Brain microvascular endothelial cell (primary cell): ENCODE results near the gene PARD3.
A peak's percentile ranks its signal among the peaks of the same experiment; 100 is the strongest.

Experiments
- DNase-seq: peaks from one replicate; pipeline ENCODE4 v3.0.0-alpha.2; 2020
- H3K27ac ChIP-seq: fragments of 250-450 bp; sonication (Bioruptor Pico); 2 replicates; pipeline ENCODE4 v1.5.1; 2020; ENCODE audit warnings: mild to moderate bottlenecking, moderate library complexity
- H3K27me3 ChIP-seq: fragments of 250-450 bp; sonication (Bioruptor Pico); replicated peaks from 2 replicates; pipeline ENCODE4 v1.5.1; 2020; ENCODE audit warnings: mild to moderate bottlenecking
- H3K36me3 ChIP-seq: fragments of 250-450 bp; sonication (Bioruptor Pico); replicated peaks from 2 replicates; pipeline ENCODE4 v1.5.1; 2020; ENCODE audit warnings: mild to moderate bottlenecking
- H3K4me3 ChIP-seq: 2 replicates; pipeline ENCODE4 v1.5.1; 2011; ENCODE audit warnings: low read depth, mild to moderate bottlenecking, control low read depth, low read length, moderate library complexity
- CTCF ChIP-seq: IDR thresholded peaks from 2 replicates; pipeline ENCODE4 v1.5.1; 2011; ENCODE audit warnings: low read depth, mild to moderate bottlenecking, moderate library complexity, low read length, control low read depth, inconsistent platforms; ENCODE audit errors: missing control alignments
- in situ Hi-C: cut with HindIII; loops from 2 replicates; pipeline ENCODE4 v1.10.0; 2017; ENCODE audit warnings: low sequenced_read_pairs, low pct_ligation_motif_present

Gene PARD3

GRCh38 chr10:34590793-34591192, 224.3 kb downstream of the PARD3 start:
- Histone ChIP-seq H3K36me3 (no peaks in the 10 kb centered on the region), H3K4me3 (no peak overlapping the region), H3K27me3 (no peaks in the 10 kb centered on the region), H3K27ac (no peak overlapping the region)
- in situ Hi-C loops, result no loop called here
- DNase-seq, result no peak
- no peak for TF ChIP-seq CTCF

- DNase-seq, result no peak
- TF ChIP-seq CTCF, result no peak
- Histone ChIP-seq H3K4me3 (no peak overlapping the region), H3K27ac (no peak overlapping the region), H3K36me3 (no peaks in the 10 kb centered on the region), H3K27me3 (no peaks in the 10 kb centered on the region)
- in situ Hi-C loops, result no loop called here
These were observed 225.8 kb downstream of the PARD3 start for GRCh38 chr10:34589275-34589674.

- TF ChIP-seq CTCF, result no peak
- DNase-seq, result no peak
- no peaks in the 10 kb centered on the region for H3K27me3 ChIP-seq
- in situ Hi-C loops, result no loop called here
- no peak overlapping the region for H3K27ac ChIP-seq
- no peak overlapping the region for H3K4me3 ChIP-seq
- H3K36me3 ChIP-seq, result no peaks in the 10 kb centered on the region
These were observed 227.4 kb downstream of the PARD3 start for GRCh38 chr10:34587680-34588019.

GRCh38 chr10:34587002-34587679, 228.0 kb downstream of the PARD3 start:
- no peaks in the 10 kb centered on the region for H3K27me3 ChIP-seq
- in situ Hi-C loops, result no loop called here
- TF ChIP-seq CTCF, result no peak
- no peak overlapping the region for H3K27ac ChIP-seq
- DNase-seq, result no peak
- no peaks in the 10 kb centered on the region for H3K36me3 ChIP-seq
- H3K4me3 ChIP-seq, result no peak overlapping the region

GRCh38 chr10:34585422-34586112, 229.5 kb downstream of the PARD3 start:
- no peak for DNase-seq
- H3K4me3 ChIP-seq, result no peak overlapping the region
- no peaks in the 10 kb centered on the region for H3K36me3 ChIP-seq
- H3K27me3 ChIP-seq, result no peaks in the 10 kb centered on the region
- no peak for TF ChIP-seq CTCF
- in situ Hi-C loops, result no loop called here
- no peak overlapping the region for H3K27ac ChIP-seq

- Histone ChIP-seq H3K36me3 (no peaks in the 10 kb centered on the region), H3K4me3 (no peak overlapping the region), H3K27ac (no peak overlapping the region), H3K27me3 (no peaks in the 10 kb centered on the region)
- no peak for TF ChIP-seq CTCF
- in situ Hi-C loops, result no loop called here
- DNase-seq, result peak; percentile 32
These were observed 230.9 kb downstream of the PARD3 start for GRCh38 chr10:34584164-34584563.
